NCI-H446 treated with DMSO at 0.1 percent for 48 hours (cell line): ENCODE data around the gene HPN.
"Not testable (repeated sequence)": the region's sequence is repeated elsewhere in the genome, so short reads cannot be mapped to it uniquely, and the experiment has no call there.

Source experiments
- DNase-seq: peaks from one replicate; lab custom pipeline; 2025; lab: John Stamatoyannopoulos, UW

Gene HPN

GRCh38 chr19:35009424-35010415 lies 31.8 kb upstream of the HPN start:
- DNase-seq = no peak

GRCh38 chr19:35011091-35011689 lies 30.3 kb upstream of the HPN start:
- no peak for DNase-seq

DNA sequence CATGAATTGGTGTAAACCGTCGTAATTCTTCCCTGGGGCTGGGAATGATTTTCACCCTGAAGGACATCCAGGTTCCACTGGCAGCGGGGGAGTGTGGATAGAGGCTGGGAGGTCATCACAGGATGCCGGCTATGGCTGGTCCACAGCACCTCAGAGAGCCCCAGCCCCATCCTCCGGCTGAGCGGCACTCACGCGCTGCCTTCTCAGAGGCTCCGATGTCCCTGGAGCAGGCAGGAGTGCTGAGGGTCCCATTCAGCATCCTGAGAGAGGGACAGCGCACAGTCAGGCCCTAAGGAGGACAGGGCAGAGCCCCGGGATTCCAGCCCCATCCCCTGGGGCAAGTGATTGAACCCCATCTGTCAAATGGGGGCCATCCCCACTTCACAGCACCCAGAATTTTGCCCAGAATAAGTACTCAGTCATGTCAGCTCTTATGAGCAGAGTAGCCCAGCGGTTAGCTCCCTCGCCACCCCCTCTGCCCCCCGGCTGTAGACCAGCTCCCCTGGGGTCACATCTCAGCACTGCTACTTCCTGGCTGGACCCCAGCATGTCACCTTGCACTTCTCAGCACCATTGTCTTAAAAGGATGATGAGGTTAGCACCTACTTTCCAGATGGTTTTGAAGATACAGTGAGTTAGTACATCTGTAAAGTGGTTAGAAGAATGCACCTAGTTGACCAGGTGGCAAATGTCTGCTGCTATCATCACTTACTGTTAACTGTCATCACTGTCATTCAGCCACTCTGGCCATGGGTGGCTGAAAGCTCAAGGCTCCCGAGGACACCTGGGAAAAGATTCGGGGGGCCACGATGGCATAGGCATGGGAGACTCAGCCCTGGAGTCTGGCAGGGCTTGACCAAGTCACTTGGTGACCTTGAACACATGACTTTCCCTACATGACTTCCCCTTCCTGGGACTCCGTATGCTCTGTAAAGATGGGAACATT lies 29.5 kb upstream of the HPN start:
- no peak for DNase-seq

DNA sequence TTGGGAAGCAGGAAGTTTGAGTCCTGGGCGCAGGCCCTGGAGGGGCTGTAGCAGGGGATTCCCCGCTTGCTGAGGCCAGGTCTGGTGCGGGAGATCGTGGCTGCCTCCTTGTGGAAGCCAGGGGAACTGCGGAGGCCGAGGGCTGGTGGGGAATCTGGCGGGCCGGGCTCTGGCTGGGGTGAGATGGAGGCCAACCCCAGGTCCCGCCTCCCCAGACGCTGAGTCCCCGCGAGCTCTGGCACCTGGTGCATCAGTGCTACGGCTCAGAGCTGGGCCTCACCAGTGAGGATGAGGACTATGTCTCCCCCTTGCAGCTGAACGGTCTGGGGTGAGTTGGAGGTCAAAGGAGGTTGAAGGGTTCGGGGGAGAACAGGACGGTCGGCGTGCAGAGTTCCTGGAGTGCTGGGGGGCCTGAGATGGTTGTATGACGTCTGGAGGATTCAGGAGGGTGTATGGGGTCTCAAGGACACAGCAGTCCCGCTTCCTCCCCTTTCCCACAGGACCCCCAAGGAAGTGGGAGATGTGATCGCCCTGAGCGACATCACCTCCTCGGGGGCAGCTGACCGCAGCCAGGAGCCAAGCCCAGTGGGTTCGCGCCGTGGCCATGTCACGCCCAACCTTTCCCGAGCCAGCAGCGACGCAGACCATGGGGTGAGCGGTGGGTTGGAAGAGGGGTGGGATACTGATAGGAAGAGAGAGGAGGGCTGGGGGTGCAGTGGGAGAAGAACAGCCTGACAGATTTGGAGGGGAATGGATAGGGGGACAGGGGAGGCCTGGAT lies 28.3 kb upstream of the HPN start:
- DNase-seq = no peak

DNA sequence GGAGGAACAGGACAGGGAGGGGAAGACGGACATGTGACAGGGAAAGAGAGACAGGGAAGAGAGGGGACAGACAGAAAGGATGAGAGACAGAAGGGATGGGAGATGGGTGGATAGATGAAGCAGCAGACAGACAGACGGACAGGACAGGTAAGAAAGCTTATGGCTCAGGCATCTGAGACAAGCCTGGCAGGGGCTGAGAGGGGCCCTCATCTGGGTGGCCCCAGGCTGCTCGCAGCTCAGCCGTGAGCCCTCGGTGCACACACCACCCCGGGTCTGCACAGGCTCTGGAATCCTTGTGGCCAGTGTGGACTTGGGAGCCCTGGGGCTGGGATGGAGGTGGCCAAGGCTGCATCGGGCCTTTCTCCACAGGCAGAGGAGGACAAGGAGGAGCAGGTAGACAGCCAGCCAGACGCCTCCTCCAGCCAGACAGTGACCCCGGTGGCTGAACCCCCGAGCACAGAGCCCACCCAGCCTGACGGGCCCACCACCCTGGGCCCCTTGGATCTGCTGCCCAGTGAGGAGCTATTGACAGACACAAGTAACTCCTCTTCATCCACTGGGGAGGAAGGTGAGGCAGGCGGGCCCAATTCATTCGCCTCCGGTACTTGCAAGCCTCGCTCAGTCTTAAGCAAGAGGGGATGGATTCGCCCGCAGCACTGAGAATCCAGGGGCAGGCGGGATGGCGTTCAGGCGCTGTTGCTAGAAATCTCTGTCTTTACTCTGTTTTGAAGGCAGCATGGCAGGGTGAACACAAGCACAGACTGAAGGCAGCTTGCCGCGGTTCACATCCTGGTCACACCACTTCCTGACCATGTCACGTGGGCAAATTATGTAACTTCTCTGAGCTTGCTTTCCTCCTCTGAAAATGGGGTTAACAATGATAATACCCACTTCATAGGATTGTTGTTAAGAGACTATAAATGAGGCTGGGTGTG lies 27.4 kb upstream of the HPN start:
- DNase-seq = no peak

DNA sequence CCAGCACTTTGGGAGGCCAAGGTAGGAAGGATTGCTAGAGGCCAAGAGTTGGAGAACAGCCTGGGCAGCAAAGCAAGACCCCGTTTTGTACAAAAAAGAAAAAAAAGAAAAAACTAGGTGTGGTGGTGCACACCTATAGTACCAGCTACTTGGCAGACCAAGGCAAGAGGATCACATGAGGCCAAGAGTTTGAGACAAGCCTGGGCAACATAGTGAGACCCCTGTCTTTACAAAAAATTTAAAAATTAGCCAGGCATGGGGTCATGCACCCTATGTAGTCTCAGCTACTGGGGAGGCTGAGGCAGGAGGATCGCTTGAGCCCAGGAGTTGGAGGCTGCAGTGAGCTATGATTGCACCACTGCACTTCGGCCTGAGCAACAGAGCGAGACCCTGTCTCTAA lies 26.7 kb upstream of the HPN start:
- not testable (repeated sequence) for DNase-seq

GRCh38 chr19:35015270-35015953 lies 26.1 kb upstream of the HPN start:
- DNase-seq = no peak

GRCh38 chr19:35015954-35016351 lies 25.6 kb upstream of the HPN start:
- no peak for DNase-seq

DNA sequence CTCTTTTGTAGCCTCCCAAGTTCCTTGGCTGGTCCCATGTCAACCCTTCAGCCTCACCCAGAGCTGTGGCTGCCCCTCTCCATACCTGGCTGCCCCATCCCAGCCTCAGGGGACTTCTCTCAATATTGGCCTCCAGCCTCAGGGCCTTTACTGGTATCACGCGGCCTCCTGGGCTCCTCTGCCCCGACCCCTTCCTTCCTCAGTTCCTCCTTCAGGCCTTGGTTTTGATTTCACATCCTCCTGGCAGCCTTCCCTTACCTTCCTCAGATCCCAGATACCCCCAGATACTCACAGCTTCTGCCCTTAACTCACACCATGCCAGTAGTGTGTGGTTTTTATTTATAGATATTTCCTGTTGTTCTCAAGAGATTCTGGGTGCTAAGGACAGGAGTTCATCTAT lies 24.0 kb upstream of the HPN start:
- no peak for DNase-seq

DNA sequence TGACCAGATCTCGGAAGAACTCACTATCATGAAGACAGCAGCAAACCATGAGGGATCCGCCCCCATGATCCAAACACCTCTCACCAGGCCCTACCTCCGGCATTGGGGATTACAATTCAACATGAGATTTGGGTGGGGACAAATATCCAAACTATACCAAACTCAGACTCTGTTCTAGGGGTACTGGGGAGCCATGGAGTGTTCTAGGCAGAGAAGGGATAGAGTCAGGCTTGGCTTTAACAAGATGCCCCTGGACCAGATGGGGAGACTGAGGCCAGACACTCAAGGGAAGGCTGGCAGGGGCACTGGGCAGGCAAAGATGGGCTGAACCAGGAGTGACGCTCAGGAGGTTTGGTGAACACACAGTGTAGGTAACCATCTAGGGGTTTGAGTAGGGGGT lies 23.1 kb upstream of the HPN start:
- DNase-seq = no peak

- no peak for DNase-seq
Observed at GRCh38 chr19:35019144-35019543, 22.4 kb upstream of the HPN start.

DNA sequence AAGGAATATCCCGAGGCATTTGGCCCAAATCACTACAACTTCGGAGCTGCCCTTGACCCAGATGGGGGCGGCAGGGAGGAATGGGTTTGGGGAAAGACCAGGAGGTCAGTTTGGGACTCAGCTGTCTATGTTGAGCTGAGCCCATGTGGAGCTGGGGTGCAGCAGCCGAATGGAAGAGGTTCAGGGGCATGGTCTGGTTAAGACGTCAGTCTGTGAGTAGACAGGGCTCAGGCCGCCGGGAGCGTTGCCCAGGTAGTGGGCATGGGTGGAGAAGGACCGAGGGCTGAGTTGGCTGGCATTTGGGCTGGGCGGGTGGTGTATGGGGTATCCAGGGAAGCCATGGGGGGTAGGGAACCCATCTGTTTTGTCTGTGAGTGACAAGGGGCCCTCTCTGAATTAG lies 20.5 kb upstream of the HPN start:
- DNase-seq = no peak

DNA sequence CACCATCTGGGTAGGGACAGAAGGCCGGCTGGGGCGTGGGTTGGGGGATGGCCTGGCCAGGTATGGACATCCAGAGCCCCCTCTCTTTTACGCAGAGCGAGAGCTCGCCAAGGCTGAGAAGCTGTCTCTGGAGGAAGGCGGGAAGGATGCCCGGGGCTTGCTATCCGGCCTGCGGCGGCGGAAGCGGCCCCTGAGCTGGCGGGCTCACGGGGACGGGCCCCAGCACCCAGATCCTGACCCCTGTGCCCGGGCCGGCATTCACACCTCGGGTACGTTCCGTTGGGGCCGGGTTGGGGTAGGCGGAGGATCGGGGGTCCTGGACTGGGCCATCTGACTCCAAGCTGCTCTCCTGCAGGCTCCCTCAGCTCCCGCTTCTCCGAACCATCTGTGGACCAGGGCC lies 19.9 kb upstream of the HPN start:
- no peak for DNase-seq

DNA sequence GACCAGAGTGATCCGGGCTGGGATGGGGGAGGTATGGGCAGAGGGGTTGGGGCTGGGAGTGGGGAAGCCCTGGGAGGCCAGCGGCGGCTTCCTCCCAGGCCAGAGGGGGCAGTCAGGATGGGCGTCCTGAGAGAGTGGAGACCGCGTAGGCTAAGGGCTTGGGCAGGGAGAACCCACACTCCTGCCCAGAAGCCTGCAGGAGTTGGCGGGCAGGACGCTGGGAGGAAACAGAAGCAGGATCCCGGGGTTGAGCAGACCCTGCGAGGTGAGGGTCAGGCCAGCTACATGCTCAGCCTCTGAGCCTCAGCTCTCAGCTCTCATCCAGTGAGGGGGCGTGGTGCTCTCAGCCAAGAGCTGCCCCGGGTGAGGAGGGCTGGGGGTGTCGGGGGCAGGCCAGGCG lies 19.1 kb upstream of the HPN start:
- no peak for DNase-seq

DNA sequence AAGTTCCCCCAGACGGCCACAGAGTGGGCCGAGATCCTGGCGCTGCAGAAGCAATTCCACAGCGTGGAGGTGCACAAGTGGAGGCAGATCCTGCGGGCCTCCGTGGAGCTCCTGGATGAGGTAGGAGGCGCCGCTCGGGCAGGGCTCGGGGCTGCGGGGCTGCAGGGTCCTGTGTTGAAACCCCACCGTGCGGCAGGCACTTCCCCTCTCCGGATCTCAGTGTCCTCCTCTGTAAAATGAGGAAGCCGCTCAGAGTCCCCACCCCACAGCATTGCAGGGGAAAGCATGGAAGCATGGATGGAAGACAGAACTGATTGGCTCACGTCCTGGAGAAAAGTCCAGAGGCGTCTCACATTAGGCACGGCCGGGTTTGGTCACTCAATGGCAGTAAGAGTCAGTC lies 18.1 kb upstream of the HPN start:
- DNase-seq = no peak

GRCh38 chr19:35024095-35024494 lies 17.4 kb upstream of the HPN start:
- no peak for DNase-seq

DNA sequence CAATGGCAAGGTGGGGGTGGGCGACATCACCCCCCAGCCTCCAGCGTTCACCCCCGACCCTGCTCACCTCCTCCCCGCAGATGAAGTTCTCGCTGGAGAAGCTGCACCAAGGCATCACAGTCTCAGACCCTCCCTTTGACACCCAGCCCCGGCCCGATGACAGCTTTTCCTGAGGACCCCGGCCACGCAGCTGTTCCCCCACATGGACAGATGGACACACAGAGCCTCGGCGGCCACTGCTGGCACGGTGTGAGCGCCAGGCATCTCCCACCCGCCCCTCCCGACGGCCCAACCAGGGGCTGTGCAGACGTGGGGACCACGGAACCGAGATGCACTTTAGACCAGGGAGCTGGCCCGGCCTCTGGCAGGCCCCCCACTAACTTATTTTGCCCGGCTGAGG lies 15.6 kb upstream of the HPN start:
- DNase-seq = no peak

DNA sequence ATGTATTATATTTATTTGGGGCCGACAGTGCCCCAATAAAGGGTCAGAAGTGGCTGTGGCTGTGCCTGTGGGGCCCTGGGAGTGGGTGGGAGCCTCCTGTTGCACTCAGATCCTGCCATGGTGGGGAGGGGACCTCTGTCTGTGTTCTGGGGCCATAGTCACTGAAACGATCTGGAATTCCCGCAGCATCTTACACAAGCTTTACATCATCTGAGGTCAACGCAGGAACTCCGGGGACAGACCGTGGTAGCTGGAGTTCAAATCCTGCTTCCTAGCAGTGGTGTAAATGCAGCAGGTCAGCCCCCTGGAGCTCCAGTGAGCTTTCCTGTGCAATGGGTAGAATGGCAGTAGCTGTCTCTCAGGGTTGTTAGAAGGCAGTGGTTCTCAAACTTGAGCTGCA lies 15.1 kb upstream of the HPN start:
- DNase-seq = no peak

DNA sequence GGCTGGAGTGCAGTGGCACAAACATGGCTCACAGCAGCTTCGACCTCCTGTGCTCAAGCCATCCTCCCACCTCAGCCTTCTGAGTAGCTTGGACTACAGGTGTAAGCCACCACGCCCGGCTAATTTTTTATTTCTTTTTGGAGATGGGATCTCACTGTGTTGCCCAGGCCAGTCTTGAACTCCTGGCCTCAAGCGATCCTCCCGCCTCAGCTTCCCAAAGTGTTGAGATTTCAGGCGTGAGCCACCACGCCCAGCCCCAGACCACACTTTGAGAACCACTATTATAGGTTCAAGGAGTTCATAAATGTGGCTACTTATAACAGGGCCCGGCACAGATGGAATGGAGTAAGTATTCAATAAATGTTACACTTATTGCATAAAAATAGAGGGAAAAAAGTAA lies 14.5 kb upstream of the HPN start:
- DNase-seq = no peak
